ENCODE results near the gene GPATCH2.

The GPATCH2 gene

DNA sequence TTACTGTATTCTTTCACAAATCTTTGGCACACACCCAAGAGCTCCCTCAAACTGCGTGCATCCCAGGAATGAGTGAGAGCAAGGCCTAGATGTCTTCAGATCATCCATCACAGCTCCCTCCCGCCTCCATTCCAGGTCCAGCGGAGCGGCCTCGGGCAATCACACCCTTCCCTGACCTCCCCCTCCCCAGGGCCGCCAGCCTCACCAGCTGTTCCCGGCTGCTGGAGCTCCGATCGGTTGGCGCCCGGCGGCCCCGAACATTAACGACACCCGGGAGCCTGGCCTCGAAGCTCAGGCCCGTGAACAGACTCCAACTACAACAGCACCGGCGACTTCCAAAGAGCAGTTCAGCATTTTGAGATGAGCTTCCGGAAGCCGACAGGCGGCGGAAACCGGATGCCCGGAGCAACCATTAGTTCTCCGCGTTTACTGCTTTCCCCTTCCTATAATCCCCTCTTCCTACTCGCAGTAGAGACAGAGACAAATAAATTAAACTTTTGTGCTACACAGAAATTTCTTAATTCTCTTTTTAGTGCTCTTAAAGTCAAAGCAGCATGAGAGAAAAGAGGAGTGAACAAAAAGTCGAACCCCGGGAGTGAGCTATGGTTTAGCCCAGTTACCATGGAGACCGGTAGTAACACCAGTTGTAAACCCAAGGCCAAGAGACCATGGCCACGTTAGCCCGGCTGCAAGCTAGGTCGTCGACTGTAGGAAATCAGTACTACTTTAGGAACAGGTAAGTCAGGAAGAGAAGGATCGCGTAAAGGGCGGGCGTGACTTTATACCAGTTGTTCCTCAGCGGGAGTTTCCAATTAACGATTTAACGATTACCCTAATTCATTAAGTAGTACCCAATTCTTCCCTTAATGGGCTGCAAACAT lies at the start of gene GPATCH2, which contains the start of gene SPATA17:
Gene GPATCH2, minus strand, starts transcription at position 380 of the 881 bp plus-strand sequence. Its CDS starts 119 bp downstream, at position 261.
Gene SPATA17, plus strand, starts transcription at position 634 of the 881 bp plus-strand sequence. Its CDS starts 35 bp downstream, at position 669.
- FAIRE-seq (peak; percentile 98), DNase-seq (ENCODE audit: insufficient read length, low spot score) (peak; percentile 58)

DNA sequence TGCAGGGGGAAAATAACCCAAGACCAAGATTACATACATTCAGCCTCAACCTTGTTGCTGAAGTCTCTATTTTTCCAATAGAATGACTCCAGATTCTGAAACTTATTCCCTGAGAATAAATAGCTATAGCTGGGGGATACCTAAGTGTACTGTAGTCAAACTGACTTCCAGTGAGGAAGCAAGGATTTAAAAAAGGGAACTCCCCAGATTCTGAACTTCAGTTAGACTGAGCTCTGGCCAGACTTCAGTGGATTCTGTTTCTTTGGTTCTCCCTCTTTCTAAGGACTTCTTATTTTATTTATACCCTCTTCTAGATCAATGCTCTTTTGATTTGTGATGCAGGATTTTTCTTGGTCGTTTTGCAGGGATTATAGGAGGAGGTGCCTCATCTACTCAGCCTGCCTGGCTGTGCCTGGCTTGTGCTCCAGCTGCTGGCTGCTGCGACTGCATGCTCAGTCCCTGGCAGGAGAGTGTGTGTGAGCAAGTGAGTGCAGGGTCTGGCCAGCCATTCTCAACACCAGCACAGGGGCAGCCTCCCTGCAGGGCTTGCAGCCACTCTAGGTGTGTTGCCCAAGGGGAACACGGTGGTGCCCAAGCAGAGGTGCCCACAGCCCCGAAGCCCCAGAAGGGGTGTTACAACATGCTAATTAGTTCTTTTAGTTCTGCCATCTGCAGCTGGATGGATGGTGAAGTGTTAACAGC lies 43.3 kb upstream of the GPATCH2 start:
- DNase-seq (ENCODE audit: insufficient read length, low spot score), result no peak
- no peak for FAIRE-seq

GRCh38 chr1:217673387-217673786 lies 42.5 kb upstream of the GPATCH2 start:
- no peak for DNase-seq (ENCODE audit: insufficient read length, low spot score)

GRCh38 chr1:217668351-217668940 lies 37.6 kb upstream of the GPATCH2 start:
- FAIRE-seq (no peak), DNase-seq (ENCODE audit: insufficient read length, low spot score) (no peak)

More at GRCh38 chr1:217673387-217673786, 42.5 kb upstream of the GPATCH2 start:
- FAIRE-seq, result peak; percentile 26

DNA sequence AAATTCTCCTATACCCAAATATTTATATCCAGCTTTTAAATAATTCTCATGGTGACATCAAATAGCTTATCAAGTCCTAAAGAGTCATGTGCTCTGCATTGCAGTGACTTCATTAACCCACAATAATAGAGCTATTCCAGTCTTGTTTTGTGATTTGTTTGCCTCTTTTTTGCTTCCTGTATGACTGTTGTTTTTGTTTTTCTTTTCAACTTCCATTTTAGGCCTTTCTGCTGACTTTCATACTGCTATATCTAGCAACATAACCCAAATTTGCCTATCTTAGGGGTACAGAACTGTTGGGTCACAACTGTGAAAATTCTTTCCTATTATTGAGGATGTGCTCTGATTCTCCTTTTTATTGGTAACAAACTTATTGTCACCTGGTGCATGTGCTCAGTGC lies 30.5 kb upstream of the GPATCH2 start:
- FAIRE-seq (peak; percentile 37), DNase-seq (ENCODE audit: insufficient read length, low spot score) (no peak)

- DNase-seq (ENCODE audit: insufficient read length, low spot score) (no peak), FAIRE-seq (peak; percentile 63)
These were observed 29.6 kb upstream of the GPATCH2 start for GRCh38 chr1:217660353-217661062.

DNA sequence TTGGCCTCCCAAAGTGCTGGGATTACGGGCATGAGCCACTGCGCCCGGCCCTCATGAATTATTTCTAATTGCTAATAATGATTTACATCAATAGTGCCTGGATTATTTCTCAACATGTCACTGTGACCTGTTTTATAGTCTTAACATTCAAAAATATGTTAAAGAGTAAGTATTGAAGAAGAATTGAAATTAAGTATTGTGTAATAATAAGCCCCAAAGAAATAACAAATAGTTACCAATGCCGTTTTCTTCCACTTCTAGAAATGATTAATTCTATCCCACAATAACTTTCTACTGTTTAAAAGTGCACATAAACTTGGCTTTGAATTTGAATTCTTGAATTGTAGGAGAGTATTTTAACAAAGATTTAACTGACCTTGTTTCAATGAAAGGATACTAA lies 19.8 kb upstream of the GPATCH2 start:
- DNase-seq (ENCODE audit: insufficient read length, low spot score), result no peak
- FAIRE-seq, result no peak

GRCh38 chr1:217647791-217648190 lies 16.9 kb upstream of the GPATCH2 start:
- FAIRE-seq (no peak), DNase-seq (ENCODE audit: insufficient read length, low spot score) (no peak)

DNA sequence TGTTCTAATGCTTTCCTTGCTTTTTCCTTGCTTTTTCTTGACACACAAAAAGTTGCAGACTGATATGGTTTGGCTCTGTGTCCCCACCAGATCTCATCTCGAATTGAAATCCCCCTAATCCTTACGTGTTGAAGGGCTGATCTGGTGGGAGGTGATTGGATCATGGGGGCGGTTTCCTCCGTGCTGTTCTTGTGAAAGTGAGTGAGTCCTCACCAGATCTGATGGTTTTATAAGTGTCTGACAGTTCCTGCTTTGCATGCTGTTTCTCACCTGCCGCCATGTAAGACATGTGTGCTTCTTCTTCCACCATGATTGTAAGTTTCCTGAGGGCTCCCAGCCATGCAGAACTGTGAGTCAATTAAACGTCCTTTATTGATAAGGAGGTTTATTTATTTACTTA lies 11.6 kb upstream of the GPATCH2 start:
- DNase-seq (ENCODE audit: insufficient read length, low spot score), result no peak
- FAIRE-seq, result no peak

GRCh38 chr1:217627431-217627830 lies 3.5 kb downstream of the GPATCH2 start:
- FAIRE-seq (peak; percentile 75), DNase-seq (ENCODE audit: insufficient read length, low spot score) (no peak)

- no peak for FAIRE-seq
- no peak for DNase-seq (ENCODE audit: insufficient read length, low spot score)
These were observed 4.6 kb downstream of the GPATCH2 start for GRCh38 chr1:217626321-217626720.

DNA sequence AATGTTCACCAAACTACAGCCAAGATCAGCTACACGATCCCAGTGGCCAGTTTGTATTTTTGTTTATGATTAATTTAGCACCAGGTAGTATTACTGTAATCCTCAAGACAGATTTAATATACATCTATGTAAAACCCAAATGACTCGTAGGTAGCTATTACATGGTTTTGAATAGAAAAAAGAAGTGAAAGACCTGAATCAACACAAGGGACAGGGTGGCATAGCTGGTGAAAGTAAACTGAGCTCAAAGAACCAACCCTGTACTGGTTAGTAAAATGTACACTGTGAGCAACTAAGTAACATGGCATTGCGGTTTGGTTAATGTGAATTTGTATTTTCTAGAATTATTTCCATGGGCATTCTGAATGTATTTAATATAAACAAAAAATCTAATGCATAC lies 8.8 kb downstream of the GPATCH2 start:
- FAIRE-seq, result peak; percentile 52
- DNase-seq (ENCODE audit: insufficient read length, low spot score), result no peak

GRCh38 chr1:217620814-217621213 lies 10.1 kb downstream of the GPATCH2 start:
- peak; percentile 15 for DNase-seq (ENCODE audit: insufficient read length, low spot score)
- peak; percentile 88 for FAIRE-seq

DNA sequence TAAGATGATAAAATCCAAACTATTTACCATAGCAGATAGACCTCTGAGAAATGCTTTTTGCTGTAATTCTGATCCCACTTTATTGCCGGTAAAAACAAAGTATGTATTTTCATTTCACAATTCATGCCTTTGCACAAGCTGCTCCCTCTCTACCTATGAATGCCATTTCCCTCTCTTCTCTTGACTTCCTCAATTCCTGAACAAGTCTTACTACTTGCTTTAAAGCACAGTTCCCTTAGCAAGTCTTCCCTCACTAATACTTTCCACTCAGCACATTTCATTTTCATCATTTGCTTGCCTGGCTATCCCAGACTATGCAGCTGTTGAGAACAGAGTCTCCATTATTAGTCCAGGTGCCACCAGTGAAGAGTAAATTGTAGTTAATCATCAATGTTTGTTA lies 13.8 kb downstream of the GPATCH2 start:
- DNase-seq (ENCODE audit: insufficient read length, low spot score), result no peak

GRCh38 chr1:217614200-217614712 lies 16.6 kb downstream of the GPATCH2 start:
- no peak for FAIRE-seq
- DNase-seq (ENCODE audit: insufficient read length, low spot score), result no peak

More for the DNA sequence above, 13.8 kb downstream of the GPATCH2 start:
- FAIRE-seq, result peak; percentile 44

DNA sequence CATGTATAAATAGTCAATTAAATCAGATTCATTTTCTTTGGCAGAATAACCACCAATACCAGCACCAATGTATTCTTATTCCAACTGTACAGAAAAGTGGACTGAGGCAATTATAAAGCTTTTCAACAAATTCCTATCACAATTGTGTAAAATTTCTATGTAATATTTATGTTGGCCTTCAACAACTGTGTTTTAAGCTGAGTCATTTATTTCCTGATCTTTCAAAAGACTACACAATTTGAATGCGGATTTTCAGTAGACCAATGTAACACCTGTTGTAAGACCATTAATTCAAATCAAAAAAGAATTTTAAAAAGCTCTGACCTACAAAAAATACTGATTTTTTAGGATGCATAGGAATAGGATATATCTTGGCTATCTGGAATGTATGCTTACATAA lies 25.5 kb downstream of the GPATCH2 start:
- FAIRE-seq (no peak), DNase-seq (ENCODE audit: insufficient read length, low spot score) (no peak)

DNA sequence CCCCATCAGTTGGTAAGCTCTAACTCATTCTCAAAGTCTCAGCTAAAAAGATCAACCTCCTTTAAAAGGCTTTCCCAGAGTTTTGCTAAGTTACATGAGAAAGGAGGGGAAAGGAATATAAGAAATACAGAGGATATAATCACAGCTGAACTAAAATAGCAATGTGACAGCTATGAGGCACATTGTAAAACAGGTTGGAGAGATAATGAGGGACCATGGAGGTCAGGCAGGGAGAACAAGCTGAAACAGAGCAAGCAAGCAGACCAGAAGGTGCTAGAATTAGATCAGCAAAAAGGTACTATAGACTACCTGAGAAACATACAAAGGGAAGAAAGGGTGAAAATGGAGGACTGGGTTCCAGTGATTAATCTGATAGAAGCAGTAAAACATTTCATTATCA lies 28.5 kb downstream of the GPATCH2 start:
- DNase-seq (ENCODE audit: insufficient read length, low spot score) (no peak), FAIRE-seq (no peak)

- FAIRE-seq, result no peak
- DNase-seq (ENCODE audit: insufficient read length, low spot score), result no peak
These were observed 31.7 kb downstream of the GPATCH2 start for GRCh38 chr1:217599154-217599553.

- no peak for DNase-seq (ENCODE audit: insufficient read length, low spot score)
- FAIRE-seq, result no peak
These were observed 40.3 kb downstream of the GPATCH2 start for GRCh38 chr1:217590598-217590997.

GRCh38 chr1:217586586-217586985 lies 44.3 kb downstream of the GPATCH2 start:
- FAIRE-seq, result no peak
- no peak for DNase-seq (ENCODE audit: insufficient read length, low spot score)
